ENCODE results near the gene PTCRA.
"Not testable (repeated sequence)": the region's sequence is repeated elsewhere in the genome, so short reads cannot be mapped to it uniquely, and the experiment has no call there.

The PTCRA gene

GRCh38 chr6:42947950-42948349 lies 32.1 kb downstream of the PTCRA start:
- no peak for DNase-seq

GRCh38 chr6:42952389-42952788 lies 36.5 kb downstream of the PTCRA start:
- no peak for DNase-seq

GRCh38 chr6:42954405-42954804 lies 38.6 kb downstream of the PTCRA start:
- not testable (repeated sequence) for DNase-seq

GRCh38 chr6:42958125-42958524 lies 42.3 kb downstream of the PTCRA start:
- no peak for DNase-seq

GRCh38 chr6:42959917-42960242 lies 44.0 kb downstream of the PTCRA start:
- DNase-seq, result no peak

GRCh38 chr6:42960243-42961019 lies 44.6 kb downstream of the PTCRA start, which contains the start of gene GNMT:
Gene GNMT, plus strand, starts transcription at chr6:42960754. Its CDS starts 14 bp downstream, at chr6:42960768.
- DNase-seq, result peak; percentile 69

- no peak for DNase-seq
Observed at GRCh38 chr6:42961020-42961470, 45.2 kb downstream of the PTCRA start.

GRCh38 chr6:42962096-42962495 lies 46.2 kb downstream of the PTCRA start:
- DNase-seq, result no peak

GRCh38 chr6:42962502-42963178 lies 46.8 kb downstream of the PTCRA start:
- no peak for DNase-seq

GRCh38 chr6:42963179-42963854 lies 47.5 kb downstream of the PTCRA start:
- no peak for DNase-seq

GRCh38 chr6:42963855-42964605 lies 48.2 kb downstream of the PTCRA start:
- DNase-seq, result no peak

GRCh38 chr6:42966571-42966970 lies 50.7 kb downstream of the PTCRA start:
- no peak for DNase-seq

GRCh38 chr6:42967228-42967627 lies 51.4 kb downstream of the PTCRA start:
- DNase-seq, result no peak

- no peak for DNase-seq
Observed at GRCh38 chr6:42968126-42968701, 52.4 kb downstream of the PTCRA start.

- no peak for DNase-seq
Observed at GRCh38 chr6:42968783-42969182, 52.9 kb downstream of the PTCRA start.

- no peak for DNase-seq
Observed at GRCh38 chr6:42969431-42969830, 53.6 kb downstream of the PTCRA start.

- no peak for DNase-seq
Observed at GRCh38 chr6:42969934-42970333, 54.1 kb downstream of the PTCRA start.

GRCh38 chr6:42970871-42971612 lies 55.2 kb downstream of the PTCRA start:
- DNase-seq, result no peak

GRCh38 chr6:42971746-42972327 lies 56.0 kb downstream of the PTCRA start:
- no peak for DNase-seq

- no peak for DNase-seq
Observed at GRCh38 chr6:42973926-42974325, 58.1 kb downstream of the PTCRA start.

- DNase-seq, result no peak
Observed at GRCh38 chr6:42974919-42975505, 59.2 kb downstream of the PTCRA start.
